PC-9 (cell line): ENCODE measurements around the gene DRG2. TPM values are rescaled to one million over a fixed set of nuclear protein-coding genes. Genes with fewer than 3 reads are reported as not detected.

Experiments used
- BruUV-seq: library from RNA; stranded (reverse); fragments of 400-500 nt; replicated peaks from 2 replicates; lab custom pipeline; 2021; lab: Mats Ljungman, UMichigan
- CTCF ChIA-PET: fragments of 300-600 bp; sonication (Branson Sonifier 250); formaldehyde crosslinking; loops from one replicate; lab custom pipeline; 2022; ENCODE audit warnings: antibody characterized with exemption; lab: Charles Lee
- POLR2A ChIA-PET: fragments of 300-600 bp; sonication (Branson Sonifier 250); formaldehyde crosslinking; loops from one replicate; lab custom pipeline; 2022; ENCODE audit warnings: antibody characterized with exemption; ENCODE audit not compliant: unreplicated experiment; lab: Charles Lee
- DNase-seq, 2 experiments: peaks; one replicate each; pipeline versions ENCODE4 v3.0.0 to v3.0.0-alpha.2; 2015 to 2022; ENCODE audit warnings: mixed read lengths in 1 of 2
- H2AFZ ChIP-seq: fragments of 200-600 bp; sonication (generic); 2 replicates; pipeline ENCODE4 v1.8.1; 2017; ENCODE audit warnings: antibody characterized with exemption
- H3F3A ChIP-seq: fragments of 200-600 bp; sonication (generic); 2 replicates; pipeline ENCODE4 v1.8.1; 2017; ENCODE audit warnings: antibody characterized with exemption, mild to moderate bottlenecking, low read depth; ENCODE audit not compliant: insufficient read depth
- H3K27ac ChIP-seq: fragments of 200-600 bp; sonication (generic); 2 replicates; pipeline ENCODE4 v1.6.1; 2016; ENCODE audit warnings: mixed run types
- H3K27me3 ChIP-seq: fragments of 200-600 bp; sonication (generic); 2 replicates; pipeline ENCODE4 v1.6.1; 2016; ENCODE audit warnings: low read depth, mixed run types; ENCODE audit not compliant: insufficient read depth
- H3K36me3 ChIP-seq: fragments of 200-600 bp; sonication (generic); 2 replicates; pipeline ENCODE4 v1.6.1; 2016; ENCODE audit warnings: low read depth, mixed run types
- H3K4me1 ChIP-seq: fragments of 200-600 bp; sonication (generic); replicated peaks from 2 replicates; pipeline ENCODE4 v1.6.1; 2016; ENCODE audit warnings: mixed run types; ENCODE audit not compliant: insufficient read depth
- H3K4me2 ChIP-seq: fragments of 200-600 bp; sonication (generic); 2 replicates; pipeline ENCODE4 v1.6.1; 2017; ENCODE audit warnings: mixed run types
- H3K4me3 ChIP-seq: fragments of 200-600 bp; sonication (generic); 2 replicates; pipeline ENCODE4 v1.6.1; 2016; ENCODE audit warnings: mixed run types
- H3K79me2 ChIP-seq: fragments of 200-600 bp; sonication (generic); 2 replicates; pipeline ENCODE4 v1.6.1; 2017; ENCODE audit warnings: low read depth, mixed run types
- H3K9me2 ChIP-seq: fragments of 200-600 bp; sonication (generic); 2 replicates; pipeline ENCODE4 v1.8.1; 2017; ENCODE audit warnings: mild to moderate bottlenecking; ENCODE audit not compliant: insufficient read depth
- H3K9me3 ChIP-seq: fragments of 200-600 bp; sonication (generic); 2 replicates; pipeline ENCODE4 v1.8.1; 2016; ENCODE audit warnings: low read depth; ENCODE audit not compliant: insufficient read depth
- H4K20me1 ChIP-seq: fragments of 200-600 bp; sonication (generic); 2 replicates; pipeline ENCODE4 v1.8.1; 2017; ENCODE audit not compliant: insufficient read depth
- CTCF ChIP-seq: fragments of 200-600 bp; sonication (generic); conservative IDR thresholded peaks from 2 replicates; pipeline ENCODE4 v1.6.1; 2017; ENCODE audit warnings: mixed run types, antibody characterized with exemption, mild to moderate bottlenecking, moderate library complexity
- EZH2 ChIP-seq: fragments of 200-600 bp; sonication (generic); IDR thresholded peaks from 2 replicates; pipeline ENCODE4 v1.8.0; 2017; ENCODE audit warnings: antibody characterized with exemption, low read depth
- intact Hi-C: fragments of 100-400 bp; cut with micrococcal nuclease; formaldehyde crosslinking; loops from one replicate; pipeline ENCODE4 v1.10.0; 2022; ENCODE audit not compliant: unreplicated experiment
- total RNA-seq: library from RNA; stranded (reverse); gene quantifications from 2 replicates; pipeline ENCODE4 v1.2.3, GENCODE V29; 2021

DRG2 gene
- total RNA-seq, 1 experiment from 2014 or later, result 66.9 TPM

- intact Hi-C loops, result no loop called here
- Histone ChIP-seq H3K27me3 (no peaks in the 10 kb centered on the region), H3K79me2 (no peaks in the 10 kb centered on the region), H3K4me3 (no peak overlapping the region), H3K27ac (no peak overlapping the region), H2AFZ (no peak overlapping the region), H3K9me2 (no peaks in the 10 kb centered on the region), H3K36me3 (no peaks in the 10 kb centered on the region; the same call in 1 of the 2 replicates), H3F3A (no peaks in the 10 kb centered on the region; the same call in 1 of the 2 replicates), H3K4me1 (no peaks in the 10 kb centered on the region), H3K9me3 (no peaks in the 10 kb centered on the region), H3K4me2 (no peak overlapping the region), H4K20me1 (peaks cover 7% of the 10 kb centered on the region)
- DNase-seq, result no peak
- BruUV-seq, result no TSS peak
- ChIA-PET CTCF (no interaction called here), POLR2A (interaction anchor here (0.7 kb wide), 1 partner anchor 153 kb away, joined by 5 read pairs; the partner anchor contains the start of gene FLII)
- TF ChIP-seq EZH2, result no peak
- TF ChIP-seq CTCF, result no peak
Measured at GRCh38 chr17:18106211-18106610, 18.5 kb downstream of the DRG2 start.

GRCh38 chr17:18107061-18107790 is 19.5 kb downstream of the DRG2 start:
- POLR2A ChIA-PET, result no interaction called here
- Histone ChIP-seq H3F3A (no peaks in the 10 kb centered on the region; the same call in 1 of the 2 replicates), H3K27ac (no peak overlapping the region), H4K20me1 (peaks cover 7% of the 10 kb centered on the region), H3K27me3 (no peaks in the 10 kb centered on the region), H3K9me2 (no peaks in the 10 kb centered on the region), H3K4me2 (no peak overlapping the region), H3K9me3 (no peaks in the 10 kb centered on the region), H2AFZ (no peak overlapping the region), H3K79me2 (no peaks in the 10 kb centered on the region), H3K36me3 (no peaks in the 10 kb centered on the region), H3K4me1 (no peaks in the 10 kb centered on the region), H3K4me3 (no peak overlapping the region)
- TF ChIP-seq EZH2 (no peak), CTCF (no peak)
- no peak for DNase-seq
- CTCF ChIA-PET, result no interaction called here
- no TSS peak for BruUV-seq
- intact Hi-C loops, result no loop called here

- Histone ChIP-seq H3F3A (no peaks in the 10 kb centered on the region; the same call in 1 of the 2 replicates), H3K9me2 (no peaks in the 10 kb centered on the region), H3K4me3 (no peak overlapping the region), H3K79me2 (no peaks in the 10 kb centered on the region), H3K27me3 (no peaks in the 10 kb centered on the region), H4K20me1 (peaks cover 2% of the 10 kb centered on the region), H3K27ac (no peak overlapping the region), H2AFZ (no peak overlapping the region), H3K4me2 (no peak overlapping the region), H3K4me1 (no peaks in the 10 kb centered on the region), H3K9me3 (no peaks in the 10 kb centered on the region), H3K36me3 (no peaks in the 10 kb centered on the region)
- BruUV-seq, result no TSS peak
- CTCF ChIA-PET, result no interaction called here
- no peak for DNase-seq
- intact Hi-C loops, result no loop called here
- POLR2A ChIA-PET, result no interaction called here
- TF ChIP-seq CTCF, result no peak
- no peak for TF ChIP-seq EZH2
Measured at GRCh38 chr17:18107971-18108370, 20.2 kb downstream of the DRG2 start.
